HPDE6-E6E7 (cell line): ENCODE data around the gene AQR.
"Not testable (repeated sequence)": the region's sequence is repeated elsewhere in the genome, so short reads cannot be mapped to it uniquely, and the experiment has no call there.

Experiments used
- DNase-seq: peaks from one replicate; pipeline ENCODE4 v3.0.0; 2011; ENCODE audit warnings: missing footprints; ENCODE audit errors: extremely low spot score

AQR gene

GRCh38 chr15:34813446-34814190 is 155.9 kb downstream of the AQR start:
- no peak for DNase-seq

GRCh38 chr15:34812868-34813365 is 156.6 kb downstream of the AQR start:
- not testable (repeated sequence) for DNase-seq

- no peak for DNase-seq
Measured at GRCh38 chr15:34812369-34812768, 157.2 kb downstream of the AQR start.

GRCh38 chr15:34810443-34811129 is 159.0 kb downstream of the AQR start:
- DNase-seq, result peak; percentile 35

GRCh38 chr15:34809186-34809585 is 160.4 kb downstream of the AQR start:
- DNase-seq, result no peak

- DNase-seq, result no peak
Measured at GRCh38 chr15:34808016-34808415, 161.5 kb downstream of the AQR start.

- not testable (repeated sequence) for DNase-seq
Measured at GRCh38 chr15:34807241-34807640, 162.3 kb downstream of the AQR start.

GRCh38 chr15:34804776-34805175 is 164.8 kb downstream of the AQR start:
- DNase-seq, result no peak

GRCh38 chr15:34804113-34804512 is 165.4 kb downstream of the AQR start:
- no peak for DNase-seq

GRCh38 chr15:34802803-34803750 is 166.5 kb downstream of the AQR start:
- no peak for DNase-seq

- no peak for DNase-seq
Measured at GRCh38 chr15:34802371-34802770, 167.2 kb downstream of the AQR start.
